K562 (cell line): ENCODE results near the gene KCTD13. TPM values are rescaled to one million over a fixed set of nuclear protein-coding genes. Genes with fewer than 3 reads are reported as not detected.
A peak's percentile ranks its signal among the peaks of the same experiment; 100 is the strongest.

Experiments used
- BHLHE40 ChIP-seq: IDR thresholded peaks from 2 replicates; pipeline ENCODE4 v1.6.1; 2011; ENCODE audit warnings: low read length, improper control_type of control experiment
- CC2D1A ChIP-seq: fragments of 450-650 bp; IDR thresholded peaks from 2 replicates; pipeline ENCODE4 v1.6.1; 2017; ENCODE audit warnings: mild to moderate bottlenecking
- CCNT2 ChIP-seq: IDR thresholded peaks from 2 replicates; pipeline ENCODE4 v1.6.1; 2011; ENCODE audit warnings: borderline replicate concordance, low read depth, mild to moderate bottlenecking, moderate library complexity, mixed read lengths, low read length; ENCODE audit not compliant: insufficient read length; ENCODE audit errors: extremely low read depth
- CREM ChIP-seq: IDR thresholded peaks from 2 replicates; pipeline ENCODE4 v1.6.1; 2014; ENCODE audit warnings: antibody characterized with exemption, low read depth
- CXXC5 ChIP-seq: fragments of 250-450 bp; sonication (Bioruptor Pico); IDR thresholded peaks from 2 replicates; pipeline ENCODE4 v1.8.0; 2022; ENCODE audit warnings: inconsistent platforms, mild to moderate bottlenecking, moderate library complexity
- DDX20 ChIP-seq: fragments of 450-650 bp; IDR thresholded peaks from 2 replicates; pipeline ENCODE4 v1.6.1; 2016; ENCODE audit warnings: missing genetic modification characterization, low read depth, mild to moderate bottlenecking, missing compliant biosample characterization, moderate library complexity
- DIDO1 ChIP-seq: fragments of 450-650 bp; IDR thresholded peaks from 2 replicates; pipeline ENCODE4 v1.6.1; 2016; ENCODE audit warnings: low read depth, missing biosample characterization, missing genetic modification characterization
- FOXK1 ChIP-seq: sonication (generic); formaldehyde crosslinking; IDR thresholded peaks from 2 replicates; pipeline ENCODE4 v1.8.0; 2022; ENCODE audit warnings: missing genetic modification reagents, mild to moderate bottlenecking, borderline replicate concordance
- LARP7 ChIP-seq: fragments of 450-650 bp; IDR thresholded peaks from 2 replicates; pipeline ENCODE4 v1.6.1; 2016
- MEF2D ChIP-seq: conservative IDR thresholded peaks from 2 replicates; pipeline ENCODE4 v1.6.1; 2016; ENCODE audit warnings: low read depth, missing genetic modification characterization, missing compliant biosample characterization
- NCOA6 ChIP-seq: fragments of 450-650 bp; IDR thresholded peaks from 2 replicates; pipeline ENCODE4 v1.6.1; 2017; ENCODE audit warnings: mild to moderate bottlenecking
- POLR2AphosphoS5 ChIP-seq: IDR thresholded peaks from 2 replicates; pipeline ENCODE4 v1.6.1; 2011; ENCODE audit warnings: mild to moderate bottlenecking, low read depth, low read length, moderate library complexity; ENCODE audit not compliant: control insufficient read depth, insufficient read depth
- PREB ChIP-seq: sonication (generic); formaldehyde crosslinking; IDR thresholded peaks from 2 replicates; pipeline ENCODE4 v1.8.1; 2023; ENCODE audit warnings: mild to moderate bottlenecking, missing genetic modification reagents
- RCOR1 ChIP-seq, 2 experiments: IDR thresholded peaks; 2 replicates each; pipeline ENCODE4 v1.6.1; 2012; ENCODE audit warnings: low read depth in 2 of 2, low read length in 2 of 2, borderline replicate concordance in 1 of 2, improper control_type of control experiment in 1 of 2
- SPI1 ChIP-seq: IDR thresholded peaks from 2 replicates; pipeline ENCODE4 v1.6.1; 2011; ENCODE audit warnings: low read depth, low read length, control low read depth, borderline replicate concordance
- TAF1 ChIP-seq: IDR thresholded peaks from 2 replicates; pipeline ENCODE4 v1.6.1; 2011; ENCODE audit warnings: mild to moderate bottlenecking, low read length, moderate library complexity; ENCODE audit not compliant: insufficient read depth, control insufficient read depth, severe bottlenecking; ENCODE audit errors: extremely low read depth
- TFE3 ChIP-seq: fragments of 450-650 bp; formaldehyde crosslinking; IDR thresholded peaks from 2 replicates; pipeline ENCODE4 v1.4.0; 2020; ENCODE audit warnings: mild to moderate bottlenecking, mixed read lengths
- TSC22D4 ChIP-seq: fragments of 450-650 bp; IDR thresholded peaks from 2 replicates; pipeline ENCODE4 v1.6.1; 2016; ENCODE audit warnings: missing genetic modification characterization, missing biosample characterization, control low read depth
- VEZF1 ChIP-seq: fragments of 200-800 bp; sonication (Bioruptor generic); IDR thresholded peaks from 2 replicates; pipeline ENCODE4 v1.6.1; 2017; ENCODE audit warnings: missing genetic modification characterization, missing compliant biosample characterization
- ZBED1 ChIP-seq: IDR thresholded peaks from 2 replicates; pipeline ENCODE4 v1.6.1; 2014
- ZBTB17 ChIP-seq: fragments of 450-650 bp; formaldehyde crosslinking; IDR thresholded peaks from 2 replicates; pipeline ENCODE4 v1.4.0; 2020; ENCODE audit warnings: mild to moderate bottlenecking
- ZFP30 ChIP-seq: fragments of 250-450 bp; sonication (Bioruptor Pico); IDR thresholded peaks from 2 replicates; pipeline ENCODE4 v1.8.0; 2022; ENCODE audit warnings: moderate library complexity, mild to moderate bottlenecking, inconsistent platforms, borderline replicate concordance
- ZNF232 ChIP-seq: sonication (generic); formaldehyde crosslinking; IDR thresholded peaks from 2 replicates; pipeline ENCODE4 v1.8.0; 2022; ENCODE audit warnings: mild to moderate bottlenecking, missing genetic modification reagents
- ZNF239 ChIP-seq: fragments of 250-450 bp; sonication (Bioruptor Pico); IDR thresholded peaks from 2 replicates; pipeline ENCODE4 v1.4.0; 2020; ENCODE audit warnings: mild to moderate bottlenecking
- ZNF354B ChIP-seq: fragments of 250-450 bp; sonication (Bioruptor Pico); IDR thresholded peaks from 2 replicates; pipeline ENCODE4 v1.4.0; 2020
- ZNF695 ChIP-seq: fragments of 450-650 bp; formaldehyde crosslinking; IDR thresholded peaks from 2 replicates; pipeline ENCODE4 v1.4.0; 2020; ENCODE audit warnings: mild to moderate bottlenecking, moderate library complexity
- polyA plus RNA-seq, 8 experiments: library from polyadenylated mRNA; depleted of rRNA in 4 of 8; stranded (reverse) in 5 of 8; unstranded in 3 of 8; fragments of >200 nt; fragmentation: Nextera tagmentation in 2 of 8; fragmentation: Illumina TruSeq in 1 of 8; extraction: Ambion mirVana in 2 of 8; extraction: Trizol in 1 of 8; gene quantifications; 2 replicates each; pipeline versions ENCODE4 v1.2.1 to v1.2.3, GENCODE V29; 2011 to 2014; ENCODE audit warnings: inconsistent platforms in 1 of 8, missing spikeins in 1 of 8
- total RNA-seq, 7 experiments: library from RNA; depleted of rRNA in 6 of 7; stranded (reverse); fragments of >200 nt in 6 of 7; fragmentation: Illumina TruSeq in 2 of 7; extraction: Trizol in 2 of 7; gene quantifications; 2 replicates each; pipeline versions ENCODE4 v1.2.1 to v1.2.3, GENCODE V29; 2011 to 2021; ENCODE audit warnings: low replicate concordance in 1 of 7

Gene KCTD13
- total and polyA plus RNA-seq, 9 of the 15 experiments (the other 6 are each of a cell fraction or from before 2014, with no cell fraction given), result 1.0 to 20.6 (median 9.8) TPM

GRCh38 chr16:29862884-29863668 is 63.0 kb downstream of the KCTD13 start, which contains the start of gene CDIPT (continued):
- no peak for TF ChIP-seq TFE3 (CRISPR knock-in tag)
- TF ChIP-seq NCOA6, result peak; percentile 82
- TF ChIP-seq TAF1, result peak; percentile 46
- TF ChIP-seq ZNF695 (CRISPR knock-in tag), result no peak
- TF ChIP-seq DIDO1, result no peak; the same call in 1 of the 2 replicates
- no peak for TF ChIP-seq ZBED1
- TF ChIP-seq ZNF232, result no peak
- no peak; the same call in 1 of the 2 replicates for TF ChIP-seq ZBTB17
- peak; percentile 87 for TF ChIP-seq VEZF1 (CRISPR knock-in tag)
- no peak for TF ChIP-seq DDX20 (tag)
- no peak for TF ChIP-seq PREB (CRISPR knock-in tag)
- TF ChIP-seq CXXC5 (CRISPR knock-in tag), result peak; percentile 79
- no peak for TF ChIP-seq ZNF354B (CRISPR knock-in tag)
- TF ChIP-seq ZFP30 (CRISPR knock-in tag), result no peak
- TF ChIP-seq MEF2D (tag), result peak; percentile 68; the same call in 1 of the 2 replicates
- no peak; the same call in 1 of the 2 replicates for TF ChIP-seq SPI1
- no peak; the same call in 1 of the 2 replicates for TF ChIP-seq LARP7
- no peak for TF ChIP-seq POLR2AphosphoS5
- no peak for TF ChIP-seq ZNF239 (CRISPR knock-in tag)
- TF ChIP-seq FOXK1 (CRISPR knock-in tag), result no peak
- TF ChIP-seq CC2D1A, result peak; percentile 89
- peak; percentile 97 for TF ChIP-seq CREM
- TF ChIP-seq BHLHE40, result peak; percentile 92
- peak in 1 of 2 experiments; percentile 68; a peak in 2 of 4 replicates for TF ChIP-seq RCOR1 (IDR thresholded peaks at IDR 0.05; ENCODE audit: borderline replicate concordance in 1 of 2, low read depth in 2 of 2, low read length in 2 of 2)
- no peak for TF ChIP-seq CCNT2
- no peak for TF ChIP-seq TSC22D4 (tag)
